ENCODE data around the gene TSPO.
"Not testable (repeated sequence)": the region's sequence is repeated elsewhere in the genome, so short reads cannot be mapped to it uniquely, and the experiment has no call there.

TSPO gene

GRCh38 chr22:43131773-43132501 lies 19.4 kb upstream of the TSPO start:
- no peak for DNase-seq (ENCODE audit: low read depth in 2 of 2)

- no peak for DNase-seq (ENCODE audit: low read depth in 2 of 2)
Observed at GRCh38 chr22:43133401-43133800, 18.0 kb upstream of the TSPO start.

- no peak for DNase-seq (ENCODE audit: low read depth in 2 of 2)
Observed at GRCh38 chr22:43134553-43134952, 16.8 kb upstream of the TSPO start.

GRCh38 chr22:43135565-43135964 lies 15.8 kb upstream of the TSPO start:
- DNase-seq (ENCODE audit: low read depth in 2 of 2): no peak

DNA sequence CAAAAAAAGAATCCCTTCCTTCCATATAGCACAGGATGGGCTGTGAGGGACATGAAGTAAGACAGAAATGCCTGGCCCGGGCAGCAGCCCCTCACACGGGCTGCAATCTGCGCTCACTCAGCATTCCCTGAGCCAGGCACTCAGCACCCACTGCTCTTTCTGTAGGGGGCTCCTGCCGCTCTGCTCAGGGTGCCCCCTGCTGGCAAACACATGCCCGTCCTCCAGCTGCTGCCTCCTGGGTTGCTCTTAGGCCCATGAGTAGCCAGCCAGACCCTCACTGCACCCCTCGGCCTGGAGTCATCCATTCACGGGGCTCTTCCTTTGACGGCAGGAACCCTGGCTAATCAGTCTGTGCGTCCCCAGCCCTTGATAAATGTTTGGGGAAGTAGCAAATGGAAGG lies 15.1 kb upstream of the TSPO start:
- peak in 1 of 2 donors; percentile 32 for DNase-seq (ENCODE audit: low read depth in 2 of 2)

DNA sequence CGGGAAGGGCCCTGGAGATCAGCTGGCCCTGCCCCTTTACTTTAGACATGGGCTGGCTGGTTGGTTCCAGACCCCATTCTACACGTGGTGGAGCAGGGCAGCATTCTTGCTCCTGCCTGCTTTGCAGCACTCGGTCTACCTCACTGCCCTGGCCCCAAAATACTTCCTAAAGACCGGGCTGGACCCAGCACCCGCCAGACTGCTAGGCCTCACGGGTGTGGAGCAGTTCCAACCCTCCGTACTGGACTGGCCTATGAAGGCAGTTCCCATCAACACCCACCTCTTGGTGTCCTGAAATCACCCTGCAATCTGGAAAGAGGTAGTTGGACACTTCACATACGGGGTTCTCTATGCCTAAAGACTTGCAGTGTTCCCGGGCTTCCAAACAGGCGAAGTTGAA lies 14.6 kb upstream of the TSPO start:
- DNase-seq (ENCODE audit: low read depth in 2 of 2): no peak

- DNase-seq (ENCODE audit: low read depth in 2 of 2): peak; percentile 54 to 61
Observed at GRCh38 chr22:43142880-43143562, 8.3 kb upstream of the TSPO start, which contains the start of gene MCAT. TSS of gene MCAT (minus strand) at chr22:43143398. CDS start at chr22:43143348, 50 bp downstream.

- no peak for DNase-seq (ENCODE audit: low read depth in 2 of 2)
Observed at GRCh38 chr22:43144949-43145348, 6.4 kb upstream of the TSPO start.

GRCh38 chr22:43145371-43145770 lies 6.0 kb upstream of the TSPO start:
- DNase-seq (ENCODE audit: low read depth in 2 of 2): not testable (repeated sequence)

DNA sequence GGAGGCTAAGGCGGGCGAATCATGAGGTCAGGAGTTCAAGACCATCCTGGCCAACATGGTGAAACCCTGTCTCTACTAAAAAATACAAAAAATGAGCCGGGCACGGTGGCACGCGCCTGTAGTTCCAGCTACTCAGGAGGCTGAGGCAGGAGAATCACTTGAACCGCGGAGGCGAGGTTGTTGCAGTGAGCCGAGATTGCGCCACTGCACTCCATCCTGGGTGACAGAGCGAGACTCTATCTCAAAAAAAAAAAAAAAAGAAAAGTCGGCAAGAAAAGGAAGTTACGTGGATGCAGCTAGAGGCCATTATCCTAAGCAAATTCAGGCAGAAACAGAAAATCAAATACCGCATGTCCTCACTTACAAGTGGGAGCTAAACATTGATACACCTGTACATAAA lies 5.0 kb upstream of the TSPO start:
- DNase-seq (ENCODE audit: low read depth in 2 of 2): not testable (repeated sequence)

DNA sequence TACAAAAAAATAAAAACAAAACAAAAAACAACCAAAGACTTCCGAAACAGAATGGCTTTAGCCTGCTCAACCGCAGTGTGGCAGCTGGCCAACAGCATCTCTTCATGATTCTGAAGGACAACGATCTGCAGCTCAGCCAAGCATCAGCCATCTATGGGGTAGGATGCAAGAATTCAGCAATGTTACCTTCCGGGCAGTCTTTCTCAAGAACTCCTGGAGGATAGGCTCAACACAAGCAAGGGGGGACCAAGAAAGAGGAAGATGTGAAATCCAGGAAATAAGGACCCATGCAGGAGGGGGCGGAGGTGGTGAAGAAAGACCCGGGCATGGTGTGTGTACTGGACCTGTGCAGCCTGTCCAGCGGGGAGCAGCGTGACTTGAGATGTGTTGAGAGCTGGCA lies 3.5 kb upstream of the TSPO start:
- DNase-seq (ENCODE audit: low read depth in 2 of 2): no peak

GRCh38 chr22:43148581-43148980 lies 2.8 kb upstream of the TSPO start:
- no peak for DNase-seq (ENCODE audit: low read depth in 2 of 2)

DNA sequence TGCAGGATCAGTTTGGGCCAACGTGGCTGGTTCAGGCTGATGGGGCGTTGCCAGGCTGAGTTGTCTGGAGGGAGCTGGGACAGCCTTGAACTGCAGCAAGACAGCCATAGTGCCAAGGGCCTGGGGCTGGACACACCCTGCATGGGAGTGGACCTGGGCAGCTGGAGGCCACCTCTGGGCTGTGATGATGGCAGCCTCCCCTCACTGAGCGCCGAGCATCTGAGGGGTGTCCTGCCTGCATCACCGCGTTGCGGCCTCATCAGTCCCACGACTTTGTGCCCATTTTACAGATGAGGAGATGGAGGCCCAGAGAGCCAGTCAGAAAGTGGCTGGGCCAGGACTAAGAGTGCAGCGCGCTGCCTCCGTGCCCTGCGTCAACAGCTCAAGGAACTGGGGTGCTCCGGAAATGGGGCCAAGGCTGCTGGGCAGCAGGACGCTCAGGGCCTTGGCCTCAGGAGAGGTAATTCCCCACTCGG lies 590 bp upstream of the TSPO start:
- DNase-seq (ENCODE audit: low read depth in 2 of 2): no peak

- no peak for DNase-seq (ENCODE audit: low read depth in 2 of 2)
Observed at GRCh38 chr22:43152003-43152356, 621 bp downstream of the TSPO start.

- peak; percentile 16 to 35 for DNase-seq (ENCODE audit: low read depth in 2 of 2)
Observed at GRCh38 chr22:43152357-43153071, 1.2 kb downstream of the TSPO start.

GRCh38 chr22:43153899-43154298 lies 2.5 kb downstream of the TSPO start:
- DNase-seq (ENCODE audit: low read depth in 2 of 2): no peak

DNA sequence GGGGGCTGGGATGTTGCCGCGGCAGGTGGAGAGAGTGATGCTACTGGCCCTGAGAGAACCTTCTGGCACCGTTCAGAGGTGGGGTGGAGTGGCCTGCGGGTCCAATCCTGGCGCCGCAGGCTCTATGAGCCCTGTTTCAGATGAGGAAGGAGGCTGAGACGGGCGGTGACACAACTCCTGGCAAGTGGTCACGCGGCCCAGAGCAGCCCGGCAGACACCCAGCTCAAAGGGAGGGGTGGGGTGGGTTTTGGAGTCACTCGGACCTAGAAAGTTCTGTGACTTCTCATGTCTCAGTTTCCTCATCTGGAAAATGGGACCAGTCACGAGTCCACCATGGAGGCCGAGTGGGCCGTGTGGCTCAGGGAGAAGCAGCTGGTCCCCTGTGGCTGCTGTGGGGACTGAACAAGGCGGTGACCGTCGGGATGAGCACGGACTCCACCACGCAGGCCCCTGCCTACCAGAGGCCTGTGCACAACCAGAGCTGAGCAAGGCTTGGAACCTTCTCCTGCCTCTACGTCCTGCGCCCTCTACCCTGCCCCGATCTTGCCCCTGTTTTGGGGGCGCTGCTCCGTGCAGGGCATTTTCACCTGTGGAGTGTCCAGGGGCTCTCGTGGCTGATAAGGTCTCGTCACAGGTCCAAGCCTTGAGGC lies 3.7 kb downstream of the TSPO start:
- no peak for DNase-seq (ENCODE audit: low read depth in 2 of 2)

GRCh38 chr22:43155789-43156188 lies 4.4 kb downstream of the TSPO start:
- no peak for DNase-seq (ENCODE audit: low read depth in 2 of 2)

DNA sequence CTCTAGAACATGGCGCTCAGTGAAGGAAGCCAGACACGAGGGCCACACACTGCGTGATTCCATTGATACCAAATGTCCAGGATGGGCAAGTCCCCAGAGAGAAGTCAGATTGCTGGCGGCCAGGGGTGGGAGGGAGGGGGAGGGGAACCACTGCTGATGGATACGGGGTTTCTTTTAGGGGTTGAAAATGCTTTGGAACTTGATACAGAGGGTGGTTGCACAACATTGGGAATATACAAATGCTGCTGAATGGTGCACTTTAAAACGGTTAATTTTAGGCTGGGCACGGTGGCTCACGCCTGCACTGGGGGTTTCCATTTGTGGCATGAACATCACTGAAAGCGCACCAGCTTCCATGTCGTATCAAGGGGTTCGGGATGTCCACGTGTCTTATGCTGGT lies 5.1 kb downstream of the TSPO start:
- DNase-seq (ENCODE audit: low read depth in 2 of 2): no peak

GRCh38 chr22:43157874-43158546 lies 6.7 kb downstream of the TSPO start:
- no peak for DNase-seq (ENCODE audit: low read depth in 2 of 2)

DNA sequence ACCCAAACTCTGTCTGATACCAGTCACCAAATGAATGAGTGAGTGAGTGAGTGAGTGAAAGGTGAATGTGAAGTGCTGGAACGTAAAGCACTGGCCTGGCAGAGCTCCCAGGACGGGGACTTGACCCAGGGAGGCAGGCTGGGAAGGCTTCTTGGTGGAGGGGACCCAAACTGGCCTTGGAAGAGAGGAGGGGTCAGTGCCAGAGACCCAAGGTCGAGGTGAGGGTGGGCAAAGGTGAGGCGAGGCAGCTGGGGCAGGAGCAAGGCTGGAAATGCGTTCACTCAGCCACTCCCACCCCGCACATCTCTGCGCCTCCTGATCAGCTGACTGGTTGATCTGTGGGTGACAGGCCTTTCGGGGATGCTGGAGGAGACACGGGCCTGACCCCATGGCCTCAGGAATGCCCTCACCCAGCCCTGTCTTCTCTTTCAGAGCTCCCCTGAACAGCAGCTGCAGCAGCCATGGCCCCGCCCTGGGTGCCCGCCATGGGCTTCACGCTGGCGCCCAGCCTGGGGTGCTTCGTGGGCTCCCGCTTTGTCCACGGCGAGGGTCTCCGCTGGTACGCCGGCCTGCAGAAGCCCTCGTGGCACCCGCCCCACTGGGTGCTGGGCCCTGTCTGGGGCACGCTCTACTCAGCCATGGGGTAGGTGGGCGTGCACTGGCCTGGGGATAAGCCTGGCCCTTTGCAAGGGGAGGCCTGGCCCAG lies 7.6 kb downstream of the TSPO start:
- no peak for DNase-seq (ENCODE audit: low read depth in 2 of 2)

All from stimulated activated CD8-positive, alpha-beta memory T cell treated with anti-CD3 and anti-CD28 coated beads, Interleukin-2, amount 100 ng/mL, for 1 hour (primary cell).